Measurements from ENCODE around the gene ST6GAL1.

Gene ST6GAL1

DNA sequence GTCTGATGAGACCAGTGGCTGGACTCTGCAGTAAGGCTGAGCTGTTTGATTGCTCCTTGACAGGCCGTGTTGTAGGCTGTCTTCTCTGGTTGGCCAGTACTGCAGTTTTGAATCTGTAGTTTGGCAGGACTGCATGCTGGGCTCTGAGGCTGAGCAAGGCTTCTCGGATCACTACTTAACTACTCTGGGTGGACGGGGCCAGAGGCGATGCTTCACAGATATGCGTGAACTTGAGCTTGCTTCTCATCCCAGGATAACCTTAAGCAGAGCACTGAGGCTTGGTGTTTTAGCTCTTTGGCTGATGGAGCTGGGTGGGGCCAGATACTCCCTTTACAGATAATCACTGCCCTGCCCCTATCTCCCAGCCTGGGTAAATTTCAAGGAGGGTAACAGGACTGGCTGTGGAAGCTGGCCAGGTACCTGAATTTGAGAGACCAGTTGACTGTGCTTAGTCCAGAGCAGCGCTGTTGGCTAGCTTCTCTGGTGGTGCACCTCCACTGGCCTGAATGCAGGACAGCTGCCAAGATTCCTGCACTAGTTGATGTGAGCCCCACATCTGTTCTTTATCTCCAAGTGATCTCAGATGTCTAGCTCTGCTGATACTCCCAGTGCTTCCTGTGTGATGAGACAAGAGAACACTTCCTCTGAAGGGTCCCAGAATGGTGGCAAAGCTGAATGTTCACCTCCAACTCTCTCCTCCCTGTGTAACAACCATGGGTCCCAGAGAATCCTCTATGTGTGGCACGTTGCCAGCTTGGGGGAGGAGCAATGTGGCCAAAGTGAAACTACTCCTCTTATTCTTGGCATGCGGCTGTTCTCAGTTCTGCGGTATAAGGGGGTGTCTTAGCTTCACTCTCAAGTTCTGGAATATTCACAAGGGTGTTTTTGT is 171.1 kb downstream of the ST6GAL1 start:
- TF ChIP-seq, protein P1, sequence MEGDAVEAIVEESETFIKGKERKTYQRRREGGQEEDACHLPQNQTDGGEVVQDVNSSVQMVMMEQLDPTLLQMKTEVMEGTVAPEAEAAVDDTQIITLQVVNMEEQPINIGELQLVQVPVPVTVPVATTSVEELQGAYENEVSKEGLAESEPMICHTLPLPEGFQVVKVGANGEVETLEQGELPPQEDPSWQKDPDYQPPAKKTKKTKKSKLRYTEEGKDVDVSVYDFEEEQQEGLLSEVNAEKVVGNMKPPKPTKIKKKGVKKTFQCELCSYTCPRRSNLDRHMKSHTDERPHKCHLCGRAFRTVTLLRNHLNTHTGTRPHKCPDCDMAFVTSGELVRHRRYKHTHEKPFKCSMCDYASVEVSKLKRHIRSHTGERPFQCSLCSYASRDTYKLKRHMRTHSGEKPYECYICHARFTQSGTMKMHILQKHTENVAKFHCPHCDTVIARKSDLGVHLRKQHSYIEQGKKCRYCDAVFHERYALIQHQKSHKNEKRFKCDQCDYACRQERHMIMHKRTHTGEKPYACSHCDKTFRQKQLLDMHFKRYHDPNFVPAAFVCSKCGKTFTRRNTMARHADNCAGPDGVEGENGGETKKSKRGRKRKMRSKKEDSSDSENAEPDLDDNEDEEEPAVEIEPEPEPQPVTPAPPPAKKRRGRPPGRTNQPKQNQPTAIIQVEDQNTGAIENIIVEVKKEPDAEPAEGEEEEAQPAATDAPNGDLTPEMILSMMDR (IDR thresholded peaks at IDR 0.05; ENCODE audit: low read depth, low read length) = no peak
- H3K4me3 ChIP-seq (ENCODE audit: low read depth, low read length) = peak overlapping the region; percentile 45

DNA sequence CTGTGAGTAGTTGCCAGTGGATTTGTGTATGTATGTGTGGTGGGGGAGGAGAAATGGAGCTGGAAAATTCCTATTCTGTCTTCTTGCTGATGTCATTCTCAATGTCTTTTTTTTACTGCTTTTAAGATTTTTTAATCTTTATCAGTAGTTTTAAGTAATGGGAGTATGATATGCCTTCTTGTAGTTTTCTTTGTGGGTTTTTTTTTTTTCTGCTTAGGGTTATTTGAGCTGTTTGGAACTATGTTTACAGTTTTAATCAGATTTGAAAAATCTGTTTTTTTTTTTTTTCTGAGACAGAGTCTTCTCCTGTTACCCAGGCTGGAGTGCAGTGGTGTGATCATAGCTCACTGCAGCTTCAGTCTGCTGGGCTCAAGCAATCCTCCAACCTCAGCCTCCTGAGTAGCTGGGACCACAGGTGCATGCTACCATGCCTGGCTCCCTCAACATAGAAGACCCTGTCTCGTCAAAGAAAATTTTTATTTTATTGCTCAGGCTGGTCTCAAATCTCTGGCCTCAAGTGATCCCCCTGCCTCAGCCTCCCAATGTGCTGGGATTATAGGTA is 171.8 kb downstream of the ST6GAL1 start:
- peak overlapping the region; percentile 45 for H3K4me3 ChIP-seq (ENCODE audit: low read depth, low read length)

DNA sequence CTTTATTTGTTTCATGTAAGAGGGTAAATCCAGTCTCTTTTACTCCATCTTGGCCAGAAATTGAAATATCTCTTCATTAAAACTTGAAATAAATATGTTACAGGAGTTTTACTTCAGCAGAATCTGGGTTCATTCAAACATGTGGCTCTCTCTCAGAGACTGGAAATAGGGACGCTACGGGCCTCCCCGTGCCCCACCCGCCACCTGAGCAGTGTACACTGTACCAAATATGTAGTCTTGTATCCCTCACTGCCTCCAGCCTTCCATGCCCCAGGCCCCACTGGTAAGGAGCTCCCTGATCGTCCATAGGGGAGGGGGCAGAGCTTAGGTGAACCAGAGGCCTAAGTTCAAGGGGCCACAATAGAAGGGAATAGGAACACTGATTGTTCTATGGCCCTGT is 172.9 kb downstream of the ST6GAL1 start:
- TF ChIP-seq, protein P1 (IDR thresholded peaks at IDR 0.05; ENCODE audit: low read depth, low read length) = no peak

More for the DNA sequence above, 171.8 kb downstream of the ST6GAL1 start:
- TF ChIP-seq, protein P1 (IDR thresholded peaks at IDR 0.05; ENCODE audit: low read depth, low read length) = no peak

DNA sequence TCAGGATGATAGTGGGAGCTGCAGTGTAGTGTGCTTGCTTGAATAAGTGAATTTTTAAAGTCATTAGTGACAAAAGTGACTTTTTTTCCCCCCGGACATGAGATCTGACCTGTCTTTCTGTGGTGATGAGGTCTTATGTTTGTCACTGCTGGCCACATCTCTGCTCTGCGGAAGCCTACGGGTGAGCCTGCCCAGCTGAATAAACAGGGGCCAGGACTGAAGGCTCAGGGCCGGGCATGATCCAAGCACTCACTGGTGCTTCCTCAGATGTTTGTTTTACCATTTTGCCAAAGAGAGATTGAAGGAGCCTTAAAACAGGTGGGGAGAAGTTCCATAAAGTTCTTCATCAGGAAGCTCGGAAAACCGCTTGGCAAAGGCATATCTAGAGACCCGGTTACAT is 174.0 kb downstream of the ST6GAL1 start:
- no peak overlapping the region for H3K4me3 ChIP-seq (ENCODE audit: low read depth, low read length)
- TF ChIP-seq, protein P1 (IDR thresholded peaks at IDR 0.05; ENCODE audit: low read depth, low read length) = no peak

More for the DNA sequence above, 172.9 kb downstream of the ST6GAL1 start:
- H3K4me3 ChIP-seq (ENCODE audit: low read depth, low read length) = no peak overlapping the region

DNA sequence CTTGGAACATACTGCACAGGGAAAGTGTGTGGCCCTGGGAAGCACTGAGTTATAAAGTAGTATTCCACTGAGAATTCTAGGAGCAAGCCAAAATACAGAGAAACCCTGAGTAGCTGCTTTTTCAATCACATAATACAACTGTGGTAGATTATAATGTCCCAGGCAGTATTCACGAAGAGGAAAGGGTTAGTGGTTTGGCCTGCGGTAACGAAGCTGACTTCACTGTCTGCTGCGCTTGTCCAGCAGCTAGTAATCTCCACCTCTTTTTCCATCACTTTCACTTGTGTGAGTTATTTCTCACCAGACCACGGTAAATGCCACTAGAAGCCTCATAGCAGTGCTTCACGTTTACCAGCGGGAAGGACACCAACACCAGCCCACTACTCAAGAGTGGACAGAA is 174.6 kb downstream of the ST6GAL1 start:
- TF ChIP-seq, protein P1 (IDR thresholded peaks at IDR 0.05; ENCODE audit: low read depth, low read length) = no peak
- no peak overlapping the region for H3K4me3 ChIP-seq (ENCODE audit: low read depth, low read length)

DNA sequence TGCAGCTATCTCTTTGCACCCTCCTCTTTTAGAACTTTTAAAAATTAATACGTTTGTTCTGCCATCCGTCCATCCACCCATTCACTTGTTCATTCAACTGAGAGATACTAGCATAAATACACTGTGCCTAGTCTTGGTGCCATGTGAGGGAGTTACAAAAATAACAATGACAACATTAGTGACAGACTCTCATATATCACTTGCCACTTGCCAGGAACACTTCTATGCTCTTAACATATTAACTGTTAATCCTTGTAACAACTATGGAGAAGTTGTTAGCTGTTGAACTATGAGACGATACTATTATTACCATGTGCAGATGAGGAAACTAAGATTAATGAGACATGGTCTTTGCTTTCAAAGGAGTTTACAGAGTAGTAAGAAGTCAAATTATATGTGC is 175.4 kb downstream of the ST6GAL1 start:
- TF ChIP-seq, protein P1 (IDR thresholded peaks at IDR 0.05; ENCODE audit: low read depth, low read length) = no peak
- no peak overlapping the region for H3K4me3 ChIP-seq (ENCODE audit: low read depth, low read length)

DNA sequence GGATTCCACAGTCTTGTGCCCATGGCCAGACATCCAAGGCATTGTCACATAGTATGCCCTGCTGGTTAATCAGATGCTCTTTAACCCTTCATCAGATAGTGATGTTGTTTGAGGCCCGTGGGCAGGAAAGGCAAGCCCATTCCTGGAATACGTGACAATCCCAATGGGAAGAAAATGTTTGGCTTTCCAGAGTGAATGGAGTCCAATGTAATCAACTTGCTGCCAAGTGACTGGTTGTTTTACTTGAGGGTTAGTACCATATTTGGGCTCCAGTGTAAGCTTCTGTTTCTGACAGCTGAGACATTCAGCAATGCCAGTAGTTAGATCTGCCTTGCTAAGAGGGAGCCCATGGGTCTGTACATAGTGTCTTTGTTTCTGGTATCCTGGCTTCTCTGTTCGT is 177.7 kb downstream of the ST6GAL1 start:
- no peak overlapping the region for H3K4me3 ChIP-seq (ENCODE audit: low read depth, low read length)
- TF ChIP-seq, protein P1 (IDR thresholded peaks at IDR 0.05; ENCODE audit: low read depth, low read length) = no peak

All from WI38 (cell line).